ENCODE results near the gene ICAM4. TPM values are rescaled to one million over a fixed set of nuclear protein-coding genes. Genes with fewer than 3 reads are reported as not detected.

ICAM4 gene
- total RNA-seq, 4 donors from 2014 or later = 0.47 TPM; not detected in 3

DNA sequence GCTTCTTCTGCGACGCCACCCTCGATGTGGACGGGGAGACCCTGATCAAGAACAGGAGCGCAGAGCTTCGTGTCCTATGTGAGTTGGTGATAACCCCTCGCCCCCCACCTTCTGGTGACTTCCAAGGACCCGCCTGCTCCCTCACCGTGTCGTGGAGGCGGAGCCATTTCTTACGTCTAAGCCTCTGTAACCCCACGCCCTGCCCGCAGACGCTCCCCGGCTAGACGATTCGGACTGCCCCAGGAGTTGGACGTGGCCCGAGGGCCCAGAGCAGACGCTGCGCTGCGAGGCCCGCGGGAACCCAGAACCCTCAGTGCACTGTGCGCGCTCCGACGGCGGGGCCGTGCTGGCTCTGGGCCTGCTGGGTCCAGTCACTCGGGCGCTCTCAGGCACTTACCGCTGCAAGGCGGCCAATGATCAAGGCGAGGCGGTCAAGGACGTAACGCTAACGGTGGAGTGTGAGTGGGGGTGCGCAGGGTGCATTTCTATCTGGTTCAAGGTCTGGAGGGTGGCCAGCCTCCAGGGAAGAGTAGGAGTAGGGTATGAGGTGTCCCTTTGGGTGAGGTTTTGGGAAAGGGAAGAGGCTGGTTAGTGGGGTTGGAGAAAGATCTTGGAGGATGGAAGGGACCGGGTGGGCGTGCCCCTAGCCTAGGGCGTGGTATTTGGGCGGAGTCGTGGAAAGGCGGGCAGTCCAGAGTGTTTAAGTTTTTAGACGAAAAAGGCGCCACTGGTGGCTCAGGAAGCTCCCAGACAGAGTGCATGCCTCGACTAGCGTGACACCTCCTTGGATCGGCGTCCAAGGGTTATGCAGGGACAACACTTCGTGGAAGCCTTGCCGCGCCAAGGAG lies 6.3 kb downstream of the ICAM4 start:
- Histone ChIP-seq H3K27me3 (peaks cover 100% of the 10 kb centered on the region), H3K4me1 (peaks cover 0 to 85% (median 50%) of the 10 kb centered on the region in 3 donors), H3K36me3 (no peaks in the 10 kb centered on the region), H3K27ac (no peak overlapping the region), H3K4me3 (peak overlapping the region in 1 of 2 donors; percentile 46), H3K9me3 (no peaks in the 10 kb centered on the region)
- no peak for TF ChIP-seq POLR2AphosphoS5 (IDR thresholded peaks at IDR 0.05)
- TF ChIP-seq POLR2A (IDR thresholded peaks at IDR 0.05) = no peak
- TF ChIP-seq EP300 (IDR thresholded peaks at IDR 0.05) = no peak
- TF ChIP-seq, protein P1, sequence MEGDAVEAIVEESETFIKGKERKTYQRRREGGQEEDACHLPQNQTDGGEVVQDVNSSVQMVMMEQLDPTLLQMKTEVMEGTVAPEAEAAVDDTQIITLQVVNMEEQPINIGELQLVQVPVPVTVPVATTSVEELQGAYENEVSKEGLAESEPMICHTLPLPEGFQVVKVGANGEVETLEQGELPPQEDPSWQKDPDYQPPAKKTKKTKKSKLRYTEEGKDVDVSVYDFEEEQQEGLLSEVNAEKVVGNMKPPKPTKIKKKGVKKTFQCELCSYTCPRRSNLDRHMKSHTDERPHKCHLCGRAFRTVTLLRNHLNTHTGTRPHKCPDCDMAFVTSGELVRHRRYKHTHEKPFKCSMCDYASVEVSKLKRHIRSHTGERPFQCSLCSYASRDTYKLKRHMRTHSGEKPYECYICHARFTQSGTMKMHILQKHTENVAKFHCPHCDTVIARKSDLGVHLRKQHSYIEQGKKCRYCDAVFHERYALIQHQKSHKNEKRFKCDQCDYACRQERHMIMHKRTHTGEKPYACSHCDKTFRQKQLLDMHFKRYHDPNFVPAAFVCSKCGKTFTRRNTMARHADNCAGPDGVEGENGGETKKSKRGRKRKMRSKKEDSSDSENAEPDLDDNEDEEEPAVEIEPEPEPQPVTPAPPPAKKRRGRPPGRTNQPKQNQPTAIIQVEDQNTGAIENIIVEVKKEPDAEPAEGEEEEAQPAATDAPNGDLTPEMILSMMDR (IDR thresholded peaks at IDR 0.05) = no peak
- 5 to 21% methylated on average over 7 to 15 of the region's 56 CpGs for WGBS, 2 donors (ENCODE audit: low coverage in 1 of 2)
- ATAC-seq = no peak

DNA sequence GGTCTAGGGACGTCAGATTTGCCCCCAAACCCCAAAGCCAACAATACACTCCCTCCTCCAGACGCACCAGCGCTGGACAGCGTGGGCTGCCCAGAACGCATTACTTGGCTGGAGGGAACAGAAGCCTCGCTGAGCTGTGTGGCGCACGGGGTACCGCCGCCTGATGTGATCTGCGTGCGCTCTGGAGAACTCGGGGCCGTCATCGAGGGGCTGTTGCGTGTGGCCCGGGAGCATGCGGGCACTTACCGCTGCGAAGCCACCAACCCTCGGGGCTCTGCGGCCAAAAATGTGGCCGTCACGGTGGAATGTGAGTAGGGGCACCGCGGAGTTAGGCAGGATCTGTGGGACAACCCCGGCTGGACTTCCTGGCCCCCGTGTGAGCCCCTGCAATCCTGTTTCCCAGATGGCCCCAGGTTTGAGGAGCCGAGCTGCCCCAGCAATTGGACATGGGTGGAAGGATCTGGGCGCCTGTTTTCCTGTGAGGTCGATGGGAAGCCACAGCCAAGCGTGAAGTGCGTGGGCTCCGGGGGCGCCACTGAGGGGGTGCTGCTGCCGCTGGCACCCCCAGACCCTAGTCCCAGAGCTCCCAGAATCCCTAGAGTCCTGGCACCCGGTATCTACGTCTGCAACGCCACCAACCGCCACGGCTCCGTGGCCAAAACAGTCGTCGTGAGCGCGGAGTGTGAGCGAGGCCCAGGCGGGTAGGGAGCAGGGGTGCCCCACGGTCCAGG lies 7.0 kb downstream of the ICAM4 start:
- no peak overlapping the region for H3K27ac ChIP-seq
- WGBS, 2 donors (ENCODE audit: low coverage in 1 of 2) = 13% methylated on average over 3 of the region's 49 CpGs; no CpG with 5 or more reads in 1 of the 2 donors
- H3K4me1 ChIP-seq = peaks cover 0 to 77% (median 48%) of the 10 kb centered on the region in 3 donors
- peaks cover 100% of the 10 kb centered on the region for H3K27me3 ChIP-seq
- H3K9me3 ChIP-seq = no peaks in the 10 kb centered on the region
- H3K36me3 ChIP-seq = no peaks in the 10 kb centered on the region
- no peak overlapping the region for H3K4me3 ChIP-seq
- TF ChIP-seq, protein P1 (IDR thresholded peaks at IDR 0.05) = no peak
- no peak for TF ChIP-seq POLR2AphosphoS5 (IDR thresholded peaks at IDR 0.05)
- TF ChIP-seq POLR2A (IDR thresholded peaks at IDR 0.05) = no peak
- no peak for TF ChIP-seq EP300 (IDR thresholded peaks at IDR 0.05)
- ATAC-seq = no peak

DNA sequence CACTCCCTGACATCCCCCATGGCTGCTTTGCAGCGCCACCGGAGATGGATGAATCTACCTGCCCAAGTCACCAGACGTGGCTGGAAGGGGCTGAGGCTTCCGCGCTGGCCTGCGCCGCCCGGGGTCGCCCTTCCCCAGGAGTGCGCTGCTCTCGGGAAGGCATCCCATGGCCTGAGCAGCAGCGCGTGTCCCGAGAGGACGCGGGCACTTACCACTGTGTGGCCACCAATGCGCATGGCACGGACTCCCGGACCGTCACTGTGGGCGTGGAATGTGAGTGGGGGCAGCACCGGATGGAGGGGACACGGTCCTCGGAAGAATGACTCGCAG lies 7.6 kb downstream of the ICAM4 start:
- Histone ChIP-seq H3K36me3 (no peaks in the 10 kb centered on the region), H3K9me3 (no peaks in the 10 kb centered on the region), H3K27me3 (peaks cover 99% of the 10 kb centered on the region), H3K27ac (no peak overlapping the region), H3K4me3 (no peak overlapping the region), H3K4me1 (peaks cover 0 to 72% (median 42%) of the 10 kb centered on the region in 3 donors)
- TF ChIP-seq EP300 (IDR thresholded peaks at IDR 0.05) (no peak), POLR2AphosphoS5 (IDR thresholded peaks at IDR 0.05) (no peak), POLR2A (IDR thresholded peaks at IDR 0.05) (no peak)
- TF ChIP-seq, protein P1 (IDR thresholded peaks at IDR 0.05) = no peak
- 0% methylated on average over 2 of the region's 25 CpGs; no CpG with 5 or more reads in 1 of the 2 donors for WGBS, 2 donors (ENCODE audit: low coverage in 1 of 2)
- ATAC-seq = no peak

DNA sequence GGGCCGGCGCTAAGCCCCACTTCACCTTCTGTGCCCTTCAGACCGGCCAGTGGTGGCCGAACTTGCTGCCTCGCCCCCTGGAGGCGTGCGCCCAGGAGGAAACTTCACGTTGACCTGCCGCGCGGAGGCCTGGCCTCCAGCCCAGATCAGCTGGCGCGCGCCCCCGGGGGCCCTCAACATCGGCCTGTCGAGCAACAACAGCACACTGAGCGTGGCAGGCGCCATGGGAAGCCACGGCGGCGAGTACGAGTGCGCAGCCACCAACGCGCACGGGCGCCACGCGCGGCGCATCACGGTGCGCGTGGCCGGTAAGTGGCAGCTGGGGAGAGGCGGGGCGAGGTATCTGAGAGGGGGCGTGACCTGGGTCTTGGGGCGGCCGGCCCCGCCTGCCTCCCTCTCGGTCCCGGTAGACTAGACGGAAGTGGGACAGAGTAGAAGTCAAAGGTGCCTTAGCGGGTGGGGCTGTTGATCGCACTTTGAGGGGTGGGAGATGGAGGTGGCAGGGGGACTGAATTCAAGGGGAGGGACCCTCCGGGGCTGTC lies 8.6 kb downstream of the ICAM4 start:
- Histone ChIP-seq H3K4me1 (peaks cover 0 to 61% (median 32%) of the 10 kb centered on the region in 3 donors), H3K36me3 (no peaks in the 10 kb centered on the region), H3K27me3 (peaks cover 99% of the 10 kb centered on the region), H3K4me3 (peak overlapping the region in 1 of 2 donors; percentile 32), H3K9me3 (no peaks in the 10 kb centered on the region), H3K27ac (no peak overlapping the region)
- no peak for ATAC-seq
- 0% methylated on average over 1 to 6 of the region's 48 CpGs for WGBS, 2 donors (ENCODE audit: low coverage in 1 of 2)
- TF ChIP-seq POLR2A (IDR thresholded peaks at IDR 0.05) = no peak
- TF ChIP-seq POLR2AphosphoS5 (IDR thresholded peaks at IDR 0.05) = no peak
- no peak for TF ChIP-seq EP300 (IDR thresholded peaks at IDR 0.05)
- TF ChIP-seq, protein P1 (IDR thresholded peaks at IDR 0.05) = no peak
